A549 treated with CORT108297 at 1 μM for 4 hours (cell line): ENCODE results near the gene ENTPD7. TPM values are rescaled to one million over a fixed set of nuclear protein-coding genes. Genes with fewer than 3 reads are reported as not detected.

ENCODE experiments used
- total RNA-seq: library from RNA; stranded (reverse); fragments of 200-300 nt; extraction: Qiagen RNA extraction; gene quantifications from 5 replicates; pipeline ENCODE4 v1.2.3, GENCODE V29; 2022

ENTPD7 gene, protein sequence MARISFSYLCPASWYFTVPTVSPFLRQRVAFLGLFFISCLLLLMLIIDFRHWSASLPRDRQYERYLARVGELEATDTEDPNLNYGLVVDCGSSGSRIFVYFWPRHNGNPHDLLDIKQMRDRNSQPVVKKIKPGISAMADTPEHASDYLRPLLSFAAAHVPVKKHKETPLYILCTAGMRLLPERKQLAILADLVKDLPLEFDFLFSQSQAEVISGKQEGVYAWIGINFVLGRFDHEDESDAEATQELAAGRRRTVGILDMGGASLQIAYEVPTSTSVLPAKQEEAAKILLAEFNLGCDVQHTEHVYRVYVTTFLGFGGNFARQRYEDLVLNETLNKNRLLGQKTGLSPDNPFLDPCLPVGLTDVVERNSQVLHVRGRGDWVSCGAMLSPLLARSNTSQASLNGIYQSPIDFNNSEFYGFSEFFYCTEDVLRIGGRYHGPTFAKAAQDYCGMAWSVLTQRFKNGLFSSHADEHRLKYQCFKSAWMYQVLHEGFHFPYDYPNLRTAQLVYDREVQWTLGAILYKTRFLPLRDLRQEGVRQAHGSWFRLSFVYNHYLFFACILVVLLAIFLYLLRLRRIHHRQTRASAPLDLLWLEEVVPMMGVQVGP
- total RNA-seq = 10.7 to 15.0 TPM (median 13.9 TPM) in 5 replicates

DNA sequence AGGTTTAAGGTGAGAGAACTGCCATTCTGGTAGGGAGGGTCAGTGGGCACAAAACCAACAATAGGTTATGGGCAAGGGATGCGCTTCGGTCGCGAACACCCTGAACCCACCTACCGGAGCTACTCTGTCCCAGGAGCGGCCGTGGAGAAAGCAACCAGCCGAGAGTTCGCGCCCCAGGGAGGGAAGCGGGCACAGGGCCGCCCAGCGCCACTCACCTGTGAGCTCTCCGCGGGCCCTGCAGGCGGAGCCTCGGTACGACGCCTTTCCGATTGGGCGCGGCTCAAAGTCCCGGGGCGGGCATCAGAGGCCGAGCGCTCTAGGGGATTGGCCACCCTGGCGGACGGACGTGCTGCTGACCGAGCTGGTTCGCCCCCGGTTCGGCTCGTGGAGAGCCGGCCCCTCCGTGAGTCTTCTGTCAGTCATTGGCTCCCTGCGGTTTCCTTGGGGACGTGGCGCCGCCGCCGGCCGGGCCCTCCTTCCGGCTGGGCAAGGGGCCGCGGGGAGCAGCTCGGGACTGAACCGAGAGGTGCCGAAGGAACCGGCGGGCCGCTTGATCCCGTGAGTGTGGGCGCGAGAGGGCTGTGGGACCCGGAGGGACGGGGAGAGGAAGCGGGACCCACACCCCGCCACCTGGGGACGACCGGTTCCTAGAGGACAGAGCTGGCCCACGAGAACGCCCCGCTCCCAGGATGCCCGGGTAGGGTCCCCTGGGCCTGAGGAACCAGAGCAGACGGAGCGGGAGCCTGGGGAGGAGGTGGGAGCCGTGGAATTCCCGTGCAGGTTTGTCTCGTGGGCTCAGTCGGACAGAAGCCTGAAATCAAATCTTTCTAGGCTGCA, at the start of gene ENTPD7:
Gene ENTPD7, plus strand, starts transcription at position 479 of the 837 bp plus-strand sequence. CDS start 448 bp downstream, outside the sequence.

GRCh38 chr10:99619851-99620710, 39.2 kb upstream of the ENTPD7 start, which contains the start of gene SLC25A28:
TSS of gene SLC25A28 (minus strand) at chr10:99620439. CDS start at chr10:99620335, 104 bp downstream.

DNA sequence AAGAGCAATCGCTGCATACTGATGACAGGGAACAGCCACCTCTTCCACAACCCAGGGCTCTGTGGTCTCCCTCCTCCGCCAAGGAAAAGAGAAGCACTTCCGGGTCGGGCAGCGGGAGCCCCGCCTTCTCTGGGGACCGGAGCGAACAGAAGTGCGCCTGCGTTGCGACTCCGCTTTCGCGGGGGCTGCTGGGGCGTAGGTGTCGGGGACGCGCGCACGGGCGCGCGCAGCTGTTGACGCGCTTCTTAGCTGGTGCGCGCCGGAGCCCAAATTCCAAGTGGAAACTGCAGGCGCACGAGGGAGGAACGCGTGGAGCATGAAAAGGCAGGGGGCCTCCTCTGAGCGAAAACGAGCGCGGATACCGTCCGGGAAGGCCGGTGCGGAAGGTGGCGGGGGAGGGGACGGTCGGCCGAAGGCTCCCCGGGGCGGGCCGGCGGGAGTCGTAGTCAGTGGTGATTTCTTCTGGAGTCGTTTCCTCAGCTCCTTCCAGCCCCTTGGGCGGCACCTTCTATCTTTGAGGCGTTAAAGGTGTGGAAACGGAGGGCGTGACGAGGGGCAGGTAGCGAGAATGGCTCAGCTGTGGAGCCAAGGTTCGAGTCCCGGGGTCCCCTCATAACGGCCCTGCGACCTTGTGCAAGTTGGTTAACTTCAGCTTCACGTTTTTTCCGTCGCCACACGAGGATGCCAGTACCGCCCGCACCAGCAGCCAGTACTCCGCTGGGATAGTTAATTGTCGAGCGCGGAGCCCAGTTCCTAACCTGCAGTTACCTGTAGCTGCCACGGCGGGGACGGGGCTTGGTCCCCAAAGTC, 72.9 kb downstream of the ENTPD7 start, which contains the start of the genes COX15 and CUTC:
Gene COX15, minus strand, starts transcription at position 95 of the 810 bp plus-strand sequence. Its CDS starts 78 bp downstream, at position 17.
Gene CUTC, plus strand, starts transcription at position 202 of the 810 bp plus-strand sequence. Its CDS starts 115 bp downstream, at position 317.

Other genes starting within 250 kb of the ENTPD7 start
- gene GOT1, start 228.9 kb upstream of the ENTPD7 start, total RNA-seq = 33.7 to 41.0 TPM (median 34.1 TPM) in 5 replicates
- gene NKX2-3, start 126.6 kb upstream of the ENTPD7 start, total RNA-seq = 0.06 to 0.11 TPM in 2 of 5 replicates, not detected in the others
- gene SLC25A28, start 39.1 kb upstream of the ENTPD7 start, total RNA-seq = 22.7 to 30.5 TPM (median 27.9 TPM) in 5 replicates
- gene COX15, start 72.6 kb downstream of the ENTPD7 start, total RNA-seq = 29.4 to 32.8 TPM (median 31.2 TPM) in 5 replicates
- 31.2 to 37.2 TPM (median 36.9 TPM) in 5 replicates for gene CUTC, start 72.7 kb downstream of the ENTPD7 start, total RNA-seq
- 150 to 171 TPM (median 160 TPM) in 5 replicates for gene ABCC2, start 123.1 kb downstream of the ENTPD7 start, total RNA-seq